ENCODE measurements around the gene SLC6A8.
A peak's percentile ranks its signal among the peaks of the same experiment; 100 is the strongest.

SLC6A8 gene

GRCh38 chrX:153687121-153688039, at the start of gene SLC6A8:
Gene SLC6A8 (plus strand): TSS chrX:153687926. CDS start chrX:153688575, 649 bp downstream.
- DNase-seq, result peak; percentile 66 to 71

GRCh38 chrX:153638041-153638371, 49.7 kb upstream of the SLC6A8 start:
- no peak for DNase-seq

- peak in 1 of 2 experiments; percentile 68 for DNase-seq
Observed at GRCh38 chrX:153638436-153639176, 49.1 kb upstream of the SLC6A8 start.

GRCh38 chrX:153639177-153640044, 48.3 kb upstream of the SLC6A8 start:
- peak in 1 of 2 experiments; percentile 28 for DNase-seq

- peak in 1 of 2 experiments; percentile 49 for DNase-seq
Observed at GRCh38 chrX:153640045-153640686, 47.6 kb upstream of the SLC6A8 start.

GRCh38 chrX:153640736-153641575, 46.8 kb upstream of the SLC6A8 start:
- DNase-seq, result peak in 1 of 2 experiments; percentile 13

- no peak for DNase-seq
Observed at GRCh38 chrX:153641627-153642026, 46.1 kb upstream of the SLC6A8 start.

- peak in 1 of 2 experiments; percentile 43 for DNase-seq
Observed at GRCh38 chrX:153642051-153642654, 45.6 kb upstream of the SLC6A8 start.

- DNase-seq, result peak; percentile 39 to 51
Observed at GRCh38 chrX:153642655-153643430, 44.9 kb upstream of the SLC6A8 start.

- DNase-seq, result peak in 1 of 2 experiments; percentile 45
Observed at GRCh38 chrX:153643431-153644351, 44.0 kb upstream of the SLC6A8 start.

- peak in 1 of 2 experiments; percentile 54 for DNase-seq
Observed at GRCh38 chrX:153644356-153645125, 43.2 kb upstream of the SLC6A8 start.

GRCh38 chrX:153645151-153645550, 42.6 kb upstream of the SLC6A8 start:
- DNase-seq, result no peak

GRCh38 chrX:153645921-153646488, 41.7 kb upstream of the SLC6A8 start:
- no peak for DNase-seq

GRCh38 chrX:153646620-153647373, 40.9 kb upstream of the SLC6A8 start, which contains the start of gene DUSP9:
Gene DUSP9 (plus strand): TSS chrX:153647203. CDS start chrX:153647954, 751 bp downstream.
- peak in 1 of 2 experiments; percentile 55 for DNase-seq

- no peak for DNase-seq
Observed at GRCh38 chrX:153647461-153648357, 40.0 kb upstream of the SLC6A8 start.

Data from NCI-H524 (cell line).